GM18526 (cell line): Measurements from ENCODE around the gene CNPY1.

Experiments used
- POLR2A ChIP-seq: IDR thresholded peaks from 3 replicates; pipeline ENCODE4 v1.6.1; 2011; ENCODE audit not compliant: insufficient read length; ENCODE audit errors: extremely low read depth

Gene CNPY1

DNA sequence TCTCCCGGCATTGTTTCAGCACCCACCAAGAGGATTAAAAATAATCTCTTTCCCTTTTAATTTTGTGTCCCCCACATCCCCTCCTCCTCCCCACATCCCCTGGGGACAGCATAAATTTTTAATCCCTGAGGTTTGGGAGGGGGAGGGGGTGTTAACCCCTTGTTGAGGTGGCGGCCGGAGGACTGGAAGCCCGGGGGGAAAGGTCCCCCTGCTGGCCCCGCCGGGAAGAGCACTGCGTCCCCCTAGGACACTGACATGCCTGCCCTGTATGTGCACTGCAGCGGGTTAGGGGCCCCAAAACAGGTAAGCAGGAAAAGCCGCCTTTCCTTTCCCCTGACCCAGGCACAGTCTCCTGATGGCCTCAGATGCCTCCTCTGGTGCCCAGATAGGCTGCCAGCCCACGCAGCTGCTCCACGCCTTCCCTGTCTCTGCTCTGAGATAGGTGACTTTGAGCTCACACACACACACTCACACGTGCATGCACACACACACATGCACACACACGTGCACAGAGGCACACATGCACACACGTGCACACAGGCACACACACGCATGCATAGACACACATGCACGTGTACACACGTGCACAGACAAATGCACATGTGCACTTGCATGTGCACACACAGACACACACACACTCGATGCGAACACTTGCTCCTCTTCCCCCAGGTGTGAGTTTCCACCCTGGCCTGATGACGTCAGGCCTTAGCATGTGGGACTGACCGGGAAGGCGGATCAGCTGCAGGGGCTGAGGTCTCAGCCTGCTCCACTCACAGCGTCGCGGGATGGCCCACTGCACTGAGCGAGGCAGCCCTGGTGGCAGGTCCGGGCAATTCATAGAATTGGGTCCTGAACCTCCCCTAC is 12.3 kb downstream of the CNPY1 start:
- no peak for TF ChIP-seq POLR2A

DNA sequence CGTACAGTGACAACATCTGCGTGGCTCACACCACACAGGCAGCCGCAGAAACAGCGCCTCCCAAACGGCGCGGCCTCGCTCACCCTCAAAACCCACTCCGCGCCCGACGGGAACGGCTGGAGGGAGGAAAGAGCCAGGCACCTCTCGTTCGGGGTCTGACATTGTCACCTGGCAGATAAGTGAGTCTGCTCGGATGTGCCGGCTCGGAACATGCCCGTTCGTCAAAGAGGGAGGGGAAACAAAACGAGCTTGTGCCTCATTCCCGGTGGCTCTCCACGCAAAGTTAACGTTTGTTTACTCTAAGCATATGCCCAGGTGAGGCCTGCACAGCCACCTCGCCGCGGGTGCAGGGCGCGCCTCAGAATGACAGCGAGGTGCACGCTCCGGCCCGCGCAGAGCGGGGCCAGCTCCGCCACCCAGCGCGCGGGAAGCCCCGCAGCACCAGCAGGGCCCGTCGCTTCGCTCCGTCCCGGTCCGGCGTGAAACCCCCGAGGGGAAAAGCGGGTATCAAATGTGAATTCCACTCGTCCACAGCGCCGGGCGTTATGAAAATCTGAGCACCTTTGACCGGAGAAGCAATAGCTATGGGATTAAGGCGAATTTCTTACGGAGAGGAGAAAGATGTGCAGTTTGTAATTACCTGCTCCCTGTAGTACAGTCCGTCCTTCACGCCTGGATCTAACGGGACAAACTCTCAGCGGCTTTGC is 13.1 kb downstream of the CNPY1 start:
- TF ChIP-seq POLR2A, result no peak

DNA sequence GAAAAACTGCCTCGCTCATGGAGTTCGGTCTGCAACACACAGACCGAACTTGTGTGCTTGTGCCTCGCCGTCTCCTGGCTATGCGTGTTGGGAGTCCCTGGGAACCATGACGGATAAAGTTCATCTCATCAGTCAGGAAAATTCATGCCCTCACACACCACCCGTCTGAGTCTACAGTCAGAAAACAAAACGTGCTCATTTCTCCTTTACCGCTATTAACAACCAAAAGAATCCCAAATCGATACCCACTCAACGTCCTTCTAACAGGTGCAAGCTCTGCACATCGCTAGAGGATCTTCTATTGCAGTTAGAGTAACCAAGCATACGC is 13.6 kb downstream of the CNPY1 start:
- no peak for TF ChIP-seq POLR2A

GRCh38 chr7:155531681-155532080 is 14.7 kb downstream of the CNPY1 start:
- TF ChIP-seq POLR2A, result no peak

DNA sequence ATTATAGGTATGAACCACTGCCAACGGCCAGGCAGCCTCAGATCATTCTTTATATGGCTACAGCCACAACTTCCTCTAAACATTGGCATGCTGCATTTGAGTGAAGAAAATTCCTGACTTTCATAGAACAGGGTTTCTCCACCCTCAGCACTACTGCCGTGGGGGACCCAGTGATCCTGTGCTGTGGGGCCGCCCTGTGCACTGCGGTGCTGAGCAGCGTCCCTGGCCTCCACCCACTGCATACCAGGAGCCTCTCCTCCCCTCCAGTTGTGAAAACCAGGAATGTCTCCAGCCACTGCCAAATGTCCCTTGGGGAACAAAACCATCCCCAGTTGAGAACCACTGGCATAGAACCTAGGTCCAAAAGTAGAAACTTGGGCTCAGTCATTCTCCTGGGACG is 15.8 kb downstream of the CNPY1 start:
- TF ChIP-seq POLR2A, result no peak

GRCh38 chr7:155529845-155530244 is 16.5 kb downstream of the CNPY1 start:
- TF ChIP-seq POLR2A, result no peak

DNA sequence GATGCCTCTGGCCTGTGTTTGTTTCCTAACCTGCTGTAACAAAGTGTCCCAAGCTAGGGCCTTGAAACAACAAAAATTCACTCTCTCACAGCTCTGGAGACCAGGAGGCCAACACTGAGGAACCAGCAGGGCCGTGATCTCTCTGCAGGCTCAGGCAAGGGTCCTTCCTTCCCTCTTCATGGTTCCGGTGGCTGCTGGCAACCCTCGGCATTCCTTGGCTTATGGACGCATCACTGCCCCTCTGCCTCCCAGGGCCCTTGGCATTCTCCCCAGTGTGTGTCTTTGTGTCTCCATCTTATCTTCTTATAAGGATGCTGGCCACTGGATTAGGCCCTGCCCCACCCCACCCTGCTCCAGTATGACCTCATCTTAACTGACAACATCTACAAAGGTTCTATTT is 17.0 kb downstream of the CNPY1 start:
- TF ChIP-seq POLR2A, result no peak

GRCh38 chr7:155527664-155528063 is 18.7 kb downstream of the CNPY1 start:
- TF ChIP-seq POLR2A, result no peak

DNA sequence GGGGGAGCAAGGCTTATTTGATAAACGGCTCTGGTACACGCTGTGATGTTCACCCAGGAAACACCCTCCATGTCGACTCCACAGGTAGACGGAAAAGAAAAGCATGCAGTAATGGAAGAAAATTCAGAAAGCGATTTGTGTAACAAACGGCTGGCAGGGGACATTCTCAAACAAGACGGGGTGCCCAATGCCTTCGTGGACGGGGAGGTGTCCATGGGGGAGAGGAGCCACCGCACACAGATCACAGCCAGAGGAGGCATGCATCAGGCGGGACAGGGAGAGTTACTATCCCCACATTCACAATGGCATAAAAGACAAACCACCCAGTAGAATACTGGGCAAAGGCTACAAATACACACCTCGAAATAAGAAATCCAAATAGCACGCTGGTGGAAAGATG is 20.1 kb downstream of the CNPY1 start:
- no peak for TF ChIP-seq POLR2A

- no peak for TF ChIP-seq POLR2A
Observed at GRCh38 chr7:155524018-155524556, 22.3 kb downstream of the CNPY1 start.

- no peak for TF ChIP-seq POLR2A
Observed at GRCh38 chr7:155523168-155523675, 23.1 kb downstream of the CNPY1 start.

DNA sequence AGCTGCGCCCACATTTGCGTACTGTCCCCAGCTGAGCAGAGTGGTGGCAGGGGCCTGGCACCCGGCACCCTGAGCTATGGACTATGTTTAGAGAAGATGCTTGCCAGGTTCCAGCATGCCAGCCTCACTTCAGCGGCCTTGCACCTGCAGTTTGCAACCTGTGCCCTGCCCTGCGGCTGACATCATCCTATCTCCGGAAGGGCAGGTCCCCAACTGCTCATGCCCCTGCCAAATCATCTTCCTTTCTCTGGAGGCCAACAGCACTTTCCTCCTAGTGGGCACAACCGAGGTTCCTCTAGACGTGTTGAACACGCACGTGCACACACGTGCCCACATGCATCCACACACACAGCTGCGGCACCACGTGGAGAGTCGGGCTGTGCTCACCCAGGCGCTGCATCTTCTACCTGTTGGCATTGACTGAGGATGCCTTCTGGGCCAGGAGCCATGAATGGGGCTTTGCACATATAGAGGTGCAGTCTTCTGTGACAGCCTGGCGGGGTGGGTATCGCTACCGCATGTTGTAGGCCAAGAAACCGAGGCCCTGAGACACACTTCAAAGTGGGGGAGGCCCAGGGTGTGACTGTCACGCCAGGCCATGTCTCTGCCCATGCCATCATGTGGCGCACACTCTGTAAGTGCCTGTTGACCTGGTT is 24.5 kb downstream of the CNPY1 start:
- TF ChIP-seq POLR2A, result no peak

GRCh38 chr7:155521007-155521742 is 25.2 kb downstream of the CNPY1 start:
- TF ChIP-seq POLR2A, result no peak

- no peak for TF ChIP-seq POLR2A
Observed at GRCh38 chr7:155520114-155520513, 26.2 kb downstream of the CNPY1 start.

GRCh38 chr7:155518633-155519032 is 27.7 kb downstream of the CNPY1 start:
- no peak for TF ChIP-seq POLR2A
